ENCODE results near the gene TTC9.

TTC9 gene

GRCh38 chr14:70718383-70719118, 76.8 kb downstream of the TTC9 start:
- DNase-seq, result no peak

- DNase-seq, result no peak
Observed at GRCh38 chr14:70721542-70721941, 79.8 kb downstream of the TTC9 start.

DNA sequence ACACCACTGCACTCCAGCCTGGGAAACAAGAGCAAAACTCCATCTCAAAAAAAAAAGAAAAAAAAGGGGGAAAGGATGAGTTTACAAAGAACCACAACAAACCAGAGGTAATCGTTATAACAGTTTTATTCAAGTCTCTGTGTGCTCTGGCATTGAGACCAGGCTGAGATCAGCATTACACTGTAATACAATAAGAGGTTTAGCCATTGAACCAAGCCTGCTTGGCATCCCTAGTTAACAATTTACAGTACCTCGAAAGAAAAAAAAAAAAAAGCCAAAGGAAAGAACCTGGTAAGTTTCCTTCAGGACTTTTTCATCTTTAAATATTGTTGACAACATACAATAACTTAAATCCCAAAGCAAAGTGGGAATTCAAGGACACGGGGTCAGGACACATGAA, 80.7 kb downstream of the TTC9 start:
- no peak for DNase-seq

DNA sequence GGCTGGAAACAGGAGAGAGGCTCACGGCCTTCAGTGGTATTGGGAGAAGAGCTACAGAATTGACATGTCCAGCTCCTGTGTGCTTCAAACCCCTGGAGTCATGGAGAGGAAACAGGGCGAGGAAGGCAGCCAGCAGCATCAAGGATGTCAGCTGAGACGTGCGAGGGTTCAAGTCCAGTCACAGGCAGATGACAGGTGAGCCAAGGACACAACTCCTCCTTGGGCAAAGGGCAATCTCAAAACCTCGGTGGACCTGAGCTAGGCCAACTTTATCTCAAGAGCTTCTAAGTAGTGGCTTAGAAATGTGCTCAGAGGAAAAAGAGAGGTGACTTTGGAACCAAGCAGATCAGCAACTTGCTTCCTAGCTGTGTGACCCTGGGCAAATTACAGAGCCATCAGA, 81.6 kb downstream of the TTC9 start:
- DNase-seq, result no peak

DNA sequence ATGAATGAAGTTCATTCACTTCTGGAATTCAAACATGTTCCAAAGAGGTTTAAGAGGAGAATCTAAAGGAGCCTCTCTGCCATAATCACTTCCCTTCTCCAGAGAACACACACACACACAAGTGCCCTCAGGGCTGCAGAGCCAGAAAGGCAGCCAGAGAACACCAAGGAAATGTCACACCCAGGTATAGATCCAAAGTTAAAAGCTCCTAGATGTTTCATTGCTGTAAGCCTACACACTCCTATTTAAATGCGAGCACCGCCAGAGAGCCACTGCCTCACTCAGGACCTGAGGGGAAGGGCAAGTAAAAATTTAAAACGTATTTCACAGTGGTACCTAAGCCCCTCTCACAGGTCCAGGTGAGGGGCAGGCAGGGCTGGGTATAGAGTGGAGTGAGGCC, 82.4 kb downstream of the TTC9 start:
- DNase-seq, result no peak

DNA sequence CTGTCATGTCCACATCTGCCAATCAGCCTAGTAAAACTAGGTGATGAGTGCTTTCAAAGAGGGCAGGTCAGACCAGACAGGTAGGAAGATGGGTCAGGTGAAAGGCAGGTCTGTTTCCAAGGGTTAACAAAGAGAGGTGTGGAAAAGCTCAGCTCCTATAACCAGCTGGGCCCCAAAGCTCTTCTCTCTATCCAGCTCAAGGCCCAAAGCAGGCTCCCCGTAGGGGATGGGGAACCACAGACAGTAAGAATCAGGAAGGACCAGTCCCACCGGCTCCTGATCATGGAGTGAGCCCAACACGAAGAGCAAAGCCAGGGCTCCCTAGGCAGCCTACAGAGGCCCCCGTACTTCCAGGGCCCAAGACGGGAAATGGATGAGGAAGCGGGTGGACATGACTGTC, 83.2 kb downstream of the TTC9 start:
- no peak for DNase-seq

All from central memory CD4-positive, alpha-beta T cell (primary cell).